ENCODE measurements around the gene MYBPHL.
A peak's percentile ranks its signal among the peaks of the same experiment; 100 is the strongest.

The MYBPHL gene

GRCh38 chr1:109250454-109251276, 56.1 kb downstream of the MYBPHL start:
- DNase-seq, result no peak

- no peak for DNase-seq
Measured at GRCh38 chr1:109249654-109250401, 57.0 kb downstream of the MYBPHL start.

- DNase-seq, result peak; percentile 60
Measured at GRCh38 chr1:109248797-109249629, 57.8 kb downstream of the MYBPHL start, which contains the start of gene CELSR2. Gene CELSR2, plus strand, starts transcription at chr1:109249539. Its CDS starts 541 bp downstream, at chr1:109250080.

GRCh38 chr1:109248444-109248796, 58.4 kb downstream of the MYBPHL start:
- no peak for DNase-seq

GRCh38 chr1:109247401-109248365, 59.1 kb downstream of the MYBPHL start:
- no peak for DNase-seq

- DNase-seq, result no peak
Measured at GRCh38 chr1:109246141-109246551, 60.7 kb downstream of the MYBPHL start.

GRCh38 chr1:109243860-109244552, 62.8 kb downstream of the MYBPHL start:
- DNase-seq, result no peak

GRCh38 chr1:109243221-109243620, 63.6 kb downstream of the MYBPHL start:
- DNase-seq, result no peak

- no peak for DNase-seq
Measured at GRCh38 chr1:109242387-109242786, 64.4 kb downstream of the MYBPHL start.

All from stimulated activated CD4-positive, alpha-beta T cell treated with anti-CD3 and anti-CD28 coated beads, Interleukin-4, amount 100 ng/mL, for 1 hour (primary cell).